Islet of Langerhans (tissue), 1 donor: ENCODE data around the gene KRTAP10-3.
"Not testable (repeated sequence)": the region's sequence is repeated elsewhere in the genome, so short reads cannot be mapped to it uniquely, and the experiment has no call there.

Source experiments
- FAIRE-seq: peaks from one replicate; lab custom pipeline; 2011; peaks lifted over from hg19 to GRCh38; lab: Jason Lieb, UNC

KRTAP10-3 gene

GRCh38 chr21:44558695-44559094 lies at the start of gene KRTAP10-3:
TSS of gene KRTAP10-3 (minus strand) at chr21:44558795. CDS start at chr21:44558715, 80 bp downstream.
- FAIRE-seq: no peak

- no peak for FAIRE-seq
These were observed 47.9 kb upstream of the KRTAP10-3 start for GRCh38 chr21:44606495-44606894.

- FAIRE-seq: no peak
These were observed 45.3 kb upstream of the KRTAP10-3 start for GRCh38 chr21:44603911-44604310.

GRCh38 chr21:44603109-44603875 lies 44.7 kb upstream of the KRTAP10-3 start:
- no peak for FAIRE-seq

- no peak for FAIRE-seq
These were observed 43.9 kb upstream of the KRTAP10-3 start for GRCh38 chr21:44602463-44602850.

- FAIRE-seq: no peak
These were observed 43.2 kb upstream of the KRTAP10-3 start for GRCh38 chr21:44601596-44602462.

- FAIRE-seq: not testable (repeated sequence)
These were observed 42.5 kb upstream of the KRTAP10-3 start for GRCh38 chr21:44601091-44601490.

GRCh38 chr21:44600118-44600978 lies 41.8 kb upstream of the KRTAP10-3 start, which contains the start of gene KRTAP10-7:
TSS of gene KRTAP10-7 (plus strand) at chr21:44600597. CDS start at chr21:44600622, 25 bp downstream.
- FAIRE-seq: not testable (repeated sequence)

- no peak for FAIRE-seq
These were observed 40.9 kb upstream of the KRTAP10-3 start for GRCh38 chr21:44599264-44600029.

GRCh38 chr21:44598061-44598460 lies 39.5 kb upstream of the KRTAP10-3 start:
- no peak for FAIRE-seq

- FAIRE-seq: no peak
These were observed 37.6 kb upstream of the KRTAP10-3 start for GRCh38 chr21:44596068-44596725.

- FAIRE-seq: no peak
These were observed 36.9 kb upstream of the KRTAP10-3 start for GRCh38 chr21:44595524-44595923.

- no peak for FAIRE-seq
These were observed 35.9 kb upstream of the KRTAP10-3 start for GRCh38 chr21:44594406-44594916.

GRCh38 chr21:44593598-44594405 lies 35.2 kb upstream of the KRTAP10-3 start:
- FAIRE-seq: no peak

GRCh38 chr21:44592446-44593311 lies 34.1 kb upstream of the KRTAP10-3 start, which contains the start of gene KRTAP10-6:
TSS of gene KRTAP10-6 (minus strand) at chr21:44592505. CDS start at chr21:44592484, 21 bp downstream.
- no peak for FAIRE-seq

GRCh38 chr21:44591801-44592130 lies 33.2 kb upstream of the KRTAP10-3 start:
- FAIRE-seq: not testable (repeated sequence)

GRCh38 chr21:44590897-44591800 lies 32.6 kb upstream of the KRTAP10-3 start:
- FAIRE-seq: not testable (repeated sequence)

- no peak for FAIRE-seq
These were observed 31.7 kb upstream of the KRTAP10-3 start for GRCh38 chr21:44590311-44590721.
